ENCODE data around the gene COL24A1.

COL24A1 gene

GRCh38 chr1:86155807-86156565 is 586 bp downstream of the COL24A1 start:
- H3K9me3 ChIP-seq (ENCODE audit: insufficient read depth, low read length, severe bottlenecking), result peaks cover 3% of the 10 kb centered on the region
- H3K79me2 ChIP-seq (ENCODE audit: insufficient read depth, low read length), result no peaks in the 10 kb centered on the region
- H4K20me1 ChIP-seq (ENCODE audit: insufficient read depth, low read length), result no peaks in the 10 kb centered on the region
- H2AFZ ChIP-seq (ENCODE audit: low read depth, low read length), result no peak overlapping the region
- H3K27ac ChIP-seq (ENCODE audit: low read length), result no peak overlapping the region
- H3K36me3 ChIP-seq (ENCODE audit: insufficient read depth, low read length), result no peaks in the 10 kb centered on the region
- H3K4me1 ChIP-seq (ENCODE audit: insufficient read depth, low read length), result no peaks in the 10 kb centered on the region
- no peak overlapping the region for H3K4me2 ChIP-seq (ENCODE audit: insufficient read depth, low read length)
- H3K4me3 ChIP-seq (ENCODE audit: low read depth in 1 of 2, low read length in 2 of 2), result no peak overlapping the region
- ATAC-seq (ENCODE audit: insufficient read depth, low read depth) (no peak), DNase-seq (no peak)
- TF ChIP-seq CTCF (IDR thresholded peaks at IDR 0.05; ENCODE audit: borderline replicate concordance, extremely low read depth, low read length, poor library complexity, severe bottlenecking) (no peak), EZH2 (IDR thresholded peaks at IDR 0.05; ENCODE audit: borderline replicate concordance, low read depth, low read length, severe bottlenecking) (no peak)
- no peak overlapping the region for H3K9ac ChIP-seq (ENCODE audit: low read depth, low read length)
- H3K27me3 ChIP-seq (ENCODE audit: insufficient read depth, low read length, poor library complexity), result no peaks in the 10 kb centered on the region

- no peak for TF ChIP-seq CTCF (IDR thresholded peaks at IDR 0.05; ENCODE audit: borderline replicate concordance, extremely low read depth, low read length, poor library complexity, severe bottlenecking)
- no peak for TF ChIP-seq EZH2 (IDR thresholded peaks at IDR 0.05; ENCODE audit: borderline replicate concordance, low read depth, low read length, severe bottlenecking)
- ATAC-seq (ENCODE audit: insufficient read depth, low read depth) (no peak), DNase-seq (no peak)
- no peaks in the 10 kb centered on the region for H3K4me1 ChIP-seq (ENCODE audit: insufficient read depth, low read length)
- no peak overlapping the region for H3K4me2 ChIP-seq (ENCODE audit: insufficient read depth, low read length)
- H3K27ac ChIP-seq (ENCODE audit: low read length), result no peak overlapping the region
- H4K20me1 ChIP-seq (ENCODE audit: insufficient read depth, low read length), result no peaks in the 10 kb centered on the region
- H3K79me2 ChIP-seq (ENCODE audit: insufficient read depth, low read length), result no peaks in the 10 kb centered on the region
- H3K36me3 ChIP-seq (ENCODE audit: insufficient read depth, low read length), result no peaks in the 10 kb centered on the region
- peaks cover 3% of the 10 kb centered on the region for H3K9me3 ChIP-seq (ENCODE audit: insufficient read depth, low read length, severe bottlenecking)
- H3K4me3 ChIP-seq (ENCODE audit: low read depth in 1 of 2, low read length in 2 of 2), result no peak overlapping the region
- no peak overlapping the region for H2AFZ ChIP-seq (ENCODE audit: low read depth, low read length)
- no peaks in the 10 kb centered on the region for H3K27me3 ChIP-seq (ENCODE audit: insufficient read depth, low read length, poor library complexity)
- H3K9ac ChIP-seq (ENCODE audit: low read depth, low read length), result no peak overlapping the region
Observed at GRCh38 chr1:86155051-86155806, 1.3 kb downstream of the COL24A1 start.

- DNase-seq, result no peak
- TF ChIP-seq EZH2 (IDR thresholded peaks at IDR 0.05; ENCODE audit: borderline replicate concordance, low read depth, low read length, severe bottlenecking) (no peak), CTCF (IDR thresholded peaks at IDR 0.05; ENCODE audit: borderline replicate concordance, extremely low read depth, low read length, poor library complexity, severe bottlenecking) (no peak)
- H3K79me2 ChIP-seq (ENCODE audit: insufficient read depth, low read length), result no peaks in the 10 kb centered on the region
- H3K27me3 ChIP-seq (ENCODE audit: insufficient read depth, low read length, poor library complexity), result no peaks in the 10 kb centered on the region
- H3K4me2 ChIP-seq (ENCODE audit: insufficient read depth, low read length), result no peak overlapping the region
- no peaks in the 10 kb centered on the region for H3K36me3 ChIP-seq (ENCODE audit: insufficient read depth, low read length)
- no peak overlapping the region for H3K9ac ChIP-seq (ENCODE audit: low read depth, low read length)
- H3K4me3 ChIP-seq (ENCODE audit: low read depth in 1 of 2, low read length in 2 of 2), result no peak overlapping the region
- H3K4me1 ChIP-seq (ENCODE audit: insufficient read depth, low read length), result no peaks in the 10 kb centered on the region
- ATAC-seq (ENCODE audit: insufficient read depth, low read depth), result no peak
- H2AFZ ChIP-seq (ENCODE audit: low read depth, low read length), result no peak overlapping the region
- no peak overlapping the region for H3K27ac ChIP-seq (ENCODE audit: low read length)
- no peaks in the 10 kb centered on the region for H4K20me1 ChIP-seq (ENCODE audit: insufficient read depth, low read length)
- H3K9me3 ChIP-seq (ENCODE audit: insufficient read depth, low read length, severe bottlenecking), result peaks cover 3% of the 10 kb centered on the region
Observed at GRCh38 chr1:86154571-86155050, 2.0 kb downstream of the COL24A1 start.
